ENCODE measurements around the gene RBCK1.

DNA sequence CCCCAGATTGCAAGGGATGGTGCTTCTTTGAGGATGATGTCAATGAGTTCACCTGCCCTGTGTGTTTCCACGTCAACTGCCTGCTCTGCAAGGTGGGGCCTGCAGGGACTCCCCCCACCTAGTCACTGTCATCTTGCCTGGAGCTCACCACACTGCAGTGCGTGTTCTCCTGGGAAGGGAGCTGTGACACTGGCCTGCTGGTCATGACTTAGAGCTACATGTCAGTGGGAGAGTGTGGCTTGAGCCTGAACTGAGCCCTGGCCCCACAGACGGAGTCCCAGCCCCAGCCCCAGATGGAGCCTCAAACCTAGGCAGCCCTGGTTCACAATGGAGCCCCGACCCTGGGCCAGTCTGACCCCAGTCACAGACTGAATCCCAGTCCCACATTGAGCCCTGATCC lies 19.3 kb downstream of the RBCK1 start:
- TF ChIP-seq POLR2A (IDR thresholded peaks at IDR 0.05): no peak
- TF ChIP-seq, protein P1, sequence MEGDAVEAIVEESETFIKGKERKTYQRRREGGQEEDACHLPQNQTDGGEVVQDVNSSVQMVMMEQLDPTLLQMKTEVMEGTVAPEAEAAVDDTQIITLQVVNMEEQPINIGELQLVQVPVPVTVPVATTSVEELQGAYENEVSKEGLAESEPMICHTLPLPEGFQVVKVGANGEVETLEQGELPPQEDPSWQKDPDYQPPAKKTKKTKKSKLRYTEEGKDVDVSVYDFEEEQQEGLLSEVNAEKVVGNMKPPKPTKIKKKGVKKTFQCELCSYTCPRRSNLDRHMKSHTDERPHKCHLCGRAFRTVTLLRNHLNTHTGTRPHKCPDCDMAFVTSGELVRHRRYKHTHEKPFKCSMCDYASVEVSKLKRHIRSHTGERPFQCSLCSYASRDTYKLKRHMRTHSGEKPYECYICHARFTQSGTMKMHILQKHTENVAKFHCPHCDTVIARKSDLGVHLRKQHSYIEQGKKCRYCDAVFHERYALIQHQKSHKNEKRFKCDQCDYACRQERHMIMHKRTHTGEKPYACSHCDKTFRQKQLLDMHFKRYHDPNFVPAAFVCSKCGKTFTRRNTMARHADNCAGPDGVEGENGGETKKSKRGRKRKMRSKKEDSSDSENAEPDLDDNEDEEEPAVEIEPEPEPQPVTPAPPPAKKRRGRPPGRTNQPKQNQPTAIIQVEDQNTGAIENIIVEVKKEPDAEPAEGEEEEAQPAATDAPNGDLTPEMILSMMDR (IDR thresholded peaks at IDR 0.05): no peak
